OCI-LY1 (cell line): ENCODE measurements around the gene GPD2.
A peak's percentile ranks its signal among the peaks of the same experiment; 100 is the strongest.

Experiments used
- H2AFZ ChIP-seq: fragments of 200-600 bp; sonication (generic), shearing (Covaris generic); 2 replicates; pipeline ENCODE4 v1.6.0; 2014; ENCODE audit warnings: antibody characterized with exemption, mild to moderate bottlenecking, low read length
- H3F3A ChIP-seq: fragments of 200-600 bp; sonication (generic), shearing (Covaris generic); 2 replicates; pipeline ENCODE4 v1.6.0; 2014; ENCODE audit warnings: mild to moderate bottlenecking, antibody characterized with exemption, low read length, moderate library complexity; ENCODE audit not compliant: insufficient read depth
- H3K27ac ChIP-seq: fragments of 200-600 bp; sonication (generic); 2 replicates; pipeline ENCODE4 v1.5.1; 2014; ENCODE audit warnings: low read length, mixed run types, mild to moderate bottlenecking, low read depth; ENCODE audit not compliant: poor library complexity, severe bottlenecking
- H3K27me3 ChIP-seq: fragments of 200-600 bp; sonication (generic); 2 replicates; pipeline ENCODE4 v1.6.0; 2014; ENCODE audit warnings: antibody characterized with exemption, mild to moderate bottlenecking, low read length, moderate library complexity; ENCODE audit not compliant: insufficient read depth
- H3K36me3 ChIP-seq: fragments of 200-600 bp; sonication (generic); 2 replicates; pipeline ENCODE4 v1.6.1; 2014; ENCODE audit warnings: mild to moderate bottlenecking, antibody characterized with exemption, low read length, moderate library complexity, mixed read lengths; ENCODE audit not compliant: insufficient read depth
- H3K4me1 ChIP-seq: fragments of 200-600 bp; sonication (generic); 2 replicates; pipeline ENCODE4 v1.5.1; 2014; ENCODE audit warnings: mild to moderate bottlenecking, low read length, moderate library complexity; ENCODE audit not compliant: insufficient read depth, severe bottlenecking
- H3K4me2 ChIP-seq: fragments of 200-600 bp; sonication (generic), shearing (Covaris generic); 2 replicates; pipeline ENCODE4 v1.6.1; 2014; ENCODE audit warnings: low read length
- H3K4me3 ChIP-seq: fragments of 200-600 bp; sonication (generic); 2 replicates; pipeline ENCODE4 v1.5.1; 2014; ENCODE audit warnings: low read length, low read depth, mild to moderate bottlenecking, mixed read lengths; ENCODE audit not compliant: poor library complexity, severe bottlenecking
- H3K79me2 ChIP-seq: fragments of 200-600 bp; shearing (Covaris generic); 2 replicates; pipeline ENCODE4 v1.6.1; 2016; ENCODE audit warnings: mixed run types, low read length, mixed read lengths; ENCODE audit not compliant: insufficient read depth
- H3K9ac ChIP-seq: fragments of 200-600 bp; sonication (generic), shearing (Covaris generic); 2 replicates; pipeline ENCODE4 v1.6.1; 2014; ENCODE audit warnings: mild to moderate bottlenecking, low read length, mixed read lengths
- H3K9me2 ChIP-seq: fragments of 200-600 bp; sonication (generic), shearing (Covaris generic); 2 replicates; pipeline ENCODE4 v1.6.1; 2014; ENCODE audit warnings: low read depth, mild to moderate bottlenecking, low read length, mixed read lengths
- H3K9me3 ChIP-seq: fragments of 200-600 bp; shearing (Covaris generic); 2 replicates; pipeline ENCODE4 v1.6.1; 2014; ENCODE audit warnings: low read length, mixed read lengths
- H4K20me1 ChIP-seq: fragments of 200-600 bp; sonication (generic), shearing (Covaris generic); 2 replicates; pipeline ENCODE4 v1.6.0; 2016; ENCODE audit warnings: mild to moderate bottlenecking, low read length; ENCODE audit not compliant: insufficient read depth
- EZH2 ChIP-seq: fragments of 200-600 bp; sonication (generic), shearing (Covaris generic); IDR thresholded peaks from 2 replicates; pipeline ENCODE4 v1.8.0; 2017; ENCODE audit warnings: borderline replicate concordance, mixed run types, mild to moderate bottlenecking, antibody characterized with exemption, low read length, moderate library complexity, mixed read lengths
- TF ChIP-seq, protein P1 (sequence below): fragments of 200-600 bp; sonication (generic), shearing (Covaris generic); IDR thresholded peaks from 2 replicates; pipeline ENCODE4 v1.5.1; 2017; ENCODE audit warnings: mild to moderate bottlenecking, antibody characterized with exemption, low read length, moderate library complexity, mixed read lengths

GPD2 gene

DNA sequence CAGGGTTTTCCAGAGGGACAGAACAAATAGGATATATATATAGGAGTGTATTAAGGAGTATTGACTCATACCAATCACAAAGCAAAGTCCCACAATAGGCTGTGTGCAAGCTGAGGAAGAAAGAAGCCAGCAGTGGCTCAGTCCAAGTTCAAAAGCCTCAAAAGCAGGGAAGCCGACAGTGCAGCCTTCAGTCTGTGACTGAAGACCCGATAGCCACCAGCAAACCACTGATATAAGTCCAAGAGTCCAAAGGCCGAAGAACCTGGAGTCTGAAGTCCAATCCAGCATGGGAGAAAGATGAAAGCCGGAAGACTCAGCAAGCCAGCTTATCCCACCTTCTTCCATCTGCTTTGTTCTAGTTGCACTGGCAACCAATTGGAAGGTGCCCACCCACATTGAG is 39.0 kb upstream of the GPD2 start:
- H3K4me1 ChIP-seq: peaks cover 17% of the 10 kb centered on the region
- H3K9me2 ChIP-seq: no peaks in the 10 kb centered on the region
- no peaks in the 10 kb centered on the region for H3K27me3 ChIP-seq
- H3K79me2 ChIP-seq: no peaks in the 10 kb centered on the region
- H3K4me2 ChIP-seq: no peak overlapping the region
- no peak overlapping the region for H2AFZ ChIP-seq
- no peaks in the 10 kb centered on the region for H4K20me1 ChIP-seq
- TF ChIP-seq, protein P1, sequence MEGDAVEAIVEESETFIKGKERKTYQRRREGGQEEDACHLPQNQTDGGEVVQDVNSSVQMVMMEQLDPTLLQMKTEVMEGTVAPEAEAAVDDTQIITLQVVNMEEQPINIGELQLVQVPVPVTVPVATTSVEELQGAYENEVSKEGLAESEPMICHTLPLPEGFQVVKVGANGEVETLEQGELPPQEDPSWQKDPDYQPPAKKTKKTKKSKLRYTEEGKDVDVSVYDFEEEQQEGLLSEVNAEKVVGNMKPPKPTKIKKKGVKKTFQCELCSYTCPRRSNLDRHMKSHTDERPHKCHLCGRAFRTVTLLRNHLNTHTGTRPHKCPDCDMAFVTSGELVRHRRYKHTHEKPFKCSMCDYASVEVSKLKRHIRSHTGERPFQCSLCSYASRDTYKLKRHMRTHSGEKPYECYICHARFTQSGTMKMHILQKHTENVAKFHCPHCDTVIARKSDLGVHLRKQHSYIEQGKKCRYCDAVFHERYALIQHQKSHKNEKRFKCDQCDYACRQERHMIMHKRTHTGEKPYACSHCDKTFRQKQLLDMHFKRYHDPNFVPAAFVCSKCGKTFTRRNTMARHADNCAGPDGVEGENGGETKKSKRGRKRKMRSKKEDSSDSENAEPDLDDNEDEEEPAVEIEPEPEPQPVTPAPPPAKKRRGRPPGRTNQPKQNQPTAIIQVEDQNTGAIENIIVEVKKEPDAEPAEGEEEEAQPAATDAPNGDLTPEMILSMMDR: no peak
- TF ChIP-seq EZH2: no peak
- no peak overlapping the region for H3K27ac ChIP-seq
- no peak overlapping the region for H3K9ac ChIP-seq
- no peaks in the 10 kb centered on the region for H3K9me3 ChIP-seq
- H3K4me3 ChIP-seq: no peak overlapping the region
- no peaks in the 10 kb centered on the region for H3F3A ChIP-seq
- H3K36me3 ChIP-seq: no peaks in the 10 kb centered on the region

DNA sequence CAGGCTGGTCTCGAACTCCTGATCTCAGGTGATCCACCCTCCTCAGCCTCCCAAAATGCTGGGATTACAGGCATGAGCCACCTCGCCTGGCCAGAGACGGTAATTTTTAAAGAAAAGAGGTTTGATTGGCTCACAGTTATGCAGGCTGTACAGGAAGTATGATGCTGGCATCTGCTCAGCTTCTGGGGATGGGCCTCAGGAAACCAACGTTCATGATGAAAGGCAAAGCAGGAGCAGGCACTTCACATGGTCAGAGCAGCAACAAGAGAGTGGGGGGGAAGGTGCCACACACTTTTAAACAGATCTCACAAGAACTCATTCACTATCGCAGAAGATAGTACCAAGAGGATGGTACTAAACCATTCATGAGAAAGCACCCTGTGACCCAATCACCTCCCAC is 38.0 kb upstream of the GPD2 start:
- H3K9me2 ChIP-seq: no peaks in the 10 kb centered on the region
- no peak for TF ChIP-seq EZH2
- TF ChIP-seq, protein P1: no peak
- H2AFZ ChIP-seq: no peak overlapping the region
- H3F3A ChIP-seq: no peaks in the 10 kb centered on the region
- no peak overlapping the region for H3K4me2 ChIP-seq
- no peaks in the 10 kb centered on the region for H4K20me1 ChIP-seq
- no peaks in the 10 kb centered on the region for H3K79me2 ChIP-seq
- H3K4me1 ChIP-seq: peaks cover 17% of the 10 kb centered on the region
- H3K36me3 ChIP-seq: no peaks in the 10 kb centered on the region
- H3K9ac ChIP-seq: no peak overlapping the region
- no peak overlapping the region for H3K27ac ChIP-seq
- no peaks in the 10 kb centered on the region for H3K27me3 ChIP-seq
- no peaks in the 10 kb centered on the region for H3K9me3 ChIP-seq
- no peak overlapping the region for H3K4me3 ChIP-seq

DNA sequence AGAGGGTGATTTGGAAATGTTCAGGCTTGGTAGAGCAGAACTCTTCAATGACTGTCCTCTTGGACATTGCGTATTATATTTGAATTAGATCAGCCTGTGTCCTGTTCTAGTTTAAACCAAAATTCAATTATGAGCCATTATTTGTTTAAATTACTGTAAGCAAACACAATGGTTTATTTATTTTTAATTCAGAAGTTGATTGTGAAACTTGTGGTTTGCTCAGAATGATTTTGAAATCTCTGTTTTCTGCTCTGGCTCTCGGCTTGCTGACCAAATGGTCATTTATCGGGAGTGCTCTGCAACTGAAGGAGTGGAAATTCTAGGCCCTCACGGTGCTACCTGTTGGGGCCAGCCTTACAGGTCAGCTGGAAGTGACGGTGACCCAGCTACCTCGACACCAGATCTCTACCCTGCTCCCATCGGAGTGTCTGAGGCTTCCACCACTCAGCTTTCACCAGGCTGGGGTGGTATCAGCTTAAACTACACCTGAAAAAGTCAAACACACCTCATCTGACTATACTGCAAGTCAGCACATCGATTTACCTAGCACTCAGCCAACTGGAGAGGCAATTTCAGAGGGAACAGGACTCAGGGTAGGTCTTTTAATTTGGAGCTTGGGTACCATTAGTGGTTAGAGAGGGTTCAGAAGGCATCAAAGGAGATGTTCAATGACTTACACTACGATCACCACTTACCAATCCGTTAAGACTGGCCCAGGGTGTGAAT is 36.8 kb upstream of the GPD2 start:
- Histone ChIP-seq H3K27ac (no peak overlapping the region), H3K9ac (no peak overlapping the region; the same call in 1 of the 2 replicates), H3K79me2 (no peaks in the 10 kb centered on the region), H3K36me3 (no peaks in the 10 kb centered on the region), H2AFZ (no peak overlapping the region), H3K9me2 (no peaks in the 10 kb centered on the region), H3K4me2 (peak overlapping the region; percentile 94), H3K27me3 (no peaks in the 10 kb centered on the region), H3K4me3 (peak overlapping the region; percentile 77), H3F3A (no peaks in the 10 kb centered on the region), H4K20me1 (no peaks in the 10 kb centered on the region), H3K4me1 (peaks cover 17% of the 10 kb centered on the region), H3K9me3 (no peaks in the 10 kb centered on the region)
- no peak for TF ChIP-seq EZH2
- TF ChIP-seq, protein P1: no peak
